Measurements from ENCODE around the gene RNF5.
A peak's percentile ranks its signal among the peaks of the same experiment; 100 is the strongest.
"Not testable (repeated sequence)": the region's sequence is repeated elsewhere in the genome, so short reads cannot be mapped to it uniquely, and the experiment has no call there.

RNF5 gene

DNA sequence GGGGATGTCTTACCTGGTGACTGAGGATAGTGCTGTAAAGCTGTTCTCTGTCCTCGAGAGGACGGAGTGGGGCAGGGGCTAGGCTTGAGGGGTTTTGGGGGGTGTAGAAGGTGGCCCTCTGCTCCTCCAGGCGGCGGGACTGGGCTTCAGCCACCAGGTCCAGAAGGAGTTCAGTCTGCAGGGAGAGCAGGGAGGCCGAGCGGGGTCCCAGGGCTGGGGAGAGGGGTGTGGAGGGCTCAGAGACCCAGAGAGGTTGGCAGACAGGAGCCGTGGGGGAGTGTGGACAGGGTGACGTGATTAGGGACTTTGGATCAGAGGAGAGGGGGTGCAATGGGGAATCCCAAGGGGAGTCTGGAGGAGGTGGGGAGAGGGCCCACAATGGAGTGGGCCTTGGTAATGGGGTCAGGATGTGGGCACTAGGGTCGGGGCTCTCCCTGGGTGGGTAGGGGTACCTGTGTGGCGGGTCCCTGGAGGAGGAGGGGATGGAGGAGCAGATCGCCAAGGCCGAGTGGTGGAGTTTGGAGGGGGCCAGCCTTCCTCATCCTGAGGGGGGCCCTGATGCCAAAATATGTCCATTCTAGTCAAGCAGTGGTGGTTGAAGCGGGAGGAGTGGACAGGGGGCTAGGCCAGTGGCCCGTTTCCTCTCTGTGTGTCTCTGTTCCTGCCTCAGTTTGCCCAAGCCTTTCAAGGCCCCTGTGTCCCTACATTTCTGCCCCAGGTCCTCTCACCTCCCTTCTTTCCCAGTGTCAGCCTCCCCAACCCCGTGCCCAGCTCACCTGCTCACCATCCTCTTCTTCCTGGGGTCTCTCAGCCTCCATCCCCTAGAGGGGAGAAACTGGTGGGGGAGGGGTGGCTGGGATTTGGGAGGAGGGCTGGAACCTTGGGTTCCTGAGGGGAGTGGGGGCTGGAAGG lies 13.7 kb downstream of the RNF5 start:
- Mint-ChIP-seq H3K27ac (peak overlapping the region; percentile 96 to 98), H3K9me3 (no peaks in the 10 kb centered on the region), H3K27me3 (no peaks in the 10 kb centered on the region), H3K4me3 (peak overlapping the region; percentile 95 to 99), H3K4me1 (ENCODE audit: low read depth in 2 of 2) (peaks cover 68 to 70% of the 10 kb centered on the region in 2 donors), H3K36me3 (ENCODE audit: insufficient read depth) (peaks cover 49% of the 10 kb centered on the region)
- ATAC-seq (replicated peaks) (no peak), DNase-seq (no peak)

DNA sequence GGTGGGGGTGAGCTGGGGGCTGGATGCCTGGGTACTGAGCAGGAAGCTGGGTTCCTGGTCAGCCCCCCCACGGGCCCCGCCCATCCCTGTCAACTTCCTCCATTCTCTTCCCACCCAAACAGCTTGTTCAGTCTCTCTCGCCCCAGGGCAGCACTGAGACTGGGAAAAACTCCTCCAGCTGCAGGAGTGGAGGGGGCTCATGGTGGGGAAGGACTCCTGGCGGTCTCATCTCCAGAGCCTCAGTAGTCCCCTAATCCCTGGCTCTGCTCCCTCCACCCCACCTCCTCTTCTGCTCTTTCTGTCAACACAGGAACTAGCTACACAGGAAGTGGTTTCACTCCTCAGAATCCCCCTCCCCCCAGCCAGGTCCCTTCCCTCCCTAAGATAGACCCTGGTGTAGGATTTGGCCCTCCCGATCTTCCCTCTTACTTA lies 14.4 kb downstream of the RNF5 start, which contains the start of gene GPSM3:
Gene GPSM3 (minus strand): TSS at position 36 of the 432 bp plus-strand sequence. CDS start 130 bp downstream, outside the sequence.
- peak within 1 kb of the TSS; percentile 95 to 99 for H3K4me3 Mint-ChIP-seq
- H3K4me1 Mint-ChIP-seq (ENCODE audit: low read depth in 2 of 2): peaks cover 64 to 65% of the 10 kb centered on the region in 2 donors
- peak within 1 kb of the TSS; percentile 96 to 98 for H3K27ac Mint-ChIP-seq
- ATAC-seq (replicated peaks) (no peak), DNase-seq (no peak)
- no peaks in the 10 kb centered on the region for H3K9me3 Mint-ChIP-seq
- H3K36me3 Mint-ChIP-seq (ENCODE audit: insufficient read depth): peaks cover 43% of the 10 kb centered on the region
- no peaks in the 10 kb centered on the region for H3K27me3 Mint-ChIP-seq

DNA sequence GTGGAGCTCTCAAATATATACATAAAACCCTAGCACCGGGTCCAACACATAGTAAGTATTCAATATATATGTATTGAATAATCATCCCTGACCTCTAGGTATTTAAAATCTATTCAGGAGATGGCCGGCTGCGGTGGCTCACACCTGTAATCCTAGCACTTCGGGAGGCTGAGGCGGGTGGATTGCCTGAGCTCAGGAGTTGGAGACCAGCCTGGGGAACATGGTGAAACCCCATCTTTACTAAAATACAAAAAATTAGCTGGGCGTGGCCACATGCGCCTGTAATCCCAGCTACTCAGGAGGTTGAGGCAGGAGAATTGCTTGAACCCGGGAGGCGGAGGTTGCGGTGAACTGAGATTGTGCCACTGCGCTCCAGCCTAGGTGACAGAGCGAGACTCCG lies 14.9 kb downstream of the RNF5 start:
- H3K9me3 Mint-ChIP-seq; H3K27me3 Mint-ChIP-seq; ATAC-seq (replicated peaks); DNase-seq: not testable (repeated sequence)
- peak overlapping the region; percentile 96 to 98 for H3K27ac Mint-ChIP-seq
- H3K36me3 Mint-ChIP-seq (ENCODE audit: insufficient read depth): peaks cover 43% of the 10 kb centered on the region
- H3K4me1 Mint-ChIP-seq (ENCODE audit: low read depth in 2 of 2): peaks cover 61 to 63% of the 10 kb centered on the region in 2 donors
- H3K4me3 Mint-ChIP-seq: peak overlapping the region; percentile 95 to 99

DNA sequence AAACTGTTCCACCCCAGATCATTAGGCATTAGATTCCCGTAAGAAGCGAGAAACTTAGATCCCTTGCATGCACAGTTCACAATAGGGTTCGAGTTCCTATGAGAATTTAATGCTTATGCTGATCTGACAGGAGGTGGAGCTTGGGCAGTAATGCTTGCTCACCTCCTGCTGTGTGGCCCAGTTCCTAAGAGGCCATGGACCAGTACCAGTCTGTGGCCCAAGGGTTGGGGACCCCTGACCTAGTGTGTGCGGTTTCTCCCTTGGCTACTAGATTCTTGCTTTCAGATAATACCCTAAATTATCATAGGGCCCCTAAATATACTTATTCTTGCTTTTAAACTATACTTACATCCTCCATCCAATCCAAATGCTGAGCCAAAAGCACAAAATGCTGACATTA lies 16.2 kb downstream of the RNF5 start:
- no peaks in the 10 kb centered on the region for H3K27me3 Mint-ChIP-seq
- DNase-seq (no peak), ATAC-seq (replicated peaks) (no peak)
- no peaks in the 10 kb centered on the region for H3K9me3 Mint-ChIP-seq
- peaks cover 50% of the 10 kb centered on the region in 2 donors for H3K4me1 Mint-ChIP-seq (ENCODE audit: low read depth in 2 of 2)
- peak overlapping the region in 1 of 2 donors; percentile 100 for H3K27ac Mint-ChIP-seq
- peaks cover 36% of the 10 kb centered on the region for H3K36me3 Mint-ChIP-seq (ENCODE audit: insufficient read depth)
- H3K4me3 Mint-ChIP-seq: peak overlapping the region; percentile 97 to 98

DNA sequence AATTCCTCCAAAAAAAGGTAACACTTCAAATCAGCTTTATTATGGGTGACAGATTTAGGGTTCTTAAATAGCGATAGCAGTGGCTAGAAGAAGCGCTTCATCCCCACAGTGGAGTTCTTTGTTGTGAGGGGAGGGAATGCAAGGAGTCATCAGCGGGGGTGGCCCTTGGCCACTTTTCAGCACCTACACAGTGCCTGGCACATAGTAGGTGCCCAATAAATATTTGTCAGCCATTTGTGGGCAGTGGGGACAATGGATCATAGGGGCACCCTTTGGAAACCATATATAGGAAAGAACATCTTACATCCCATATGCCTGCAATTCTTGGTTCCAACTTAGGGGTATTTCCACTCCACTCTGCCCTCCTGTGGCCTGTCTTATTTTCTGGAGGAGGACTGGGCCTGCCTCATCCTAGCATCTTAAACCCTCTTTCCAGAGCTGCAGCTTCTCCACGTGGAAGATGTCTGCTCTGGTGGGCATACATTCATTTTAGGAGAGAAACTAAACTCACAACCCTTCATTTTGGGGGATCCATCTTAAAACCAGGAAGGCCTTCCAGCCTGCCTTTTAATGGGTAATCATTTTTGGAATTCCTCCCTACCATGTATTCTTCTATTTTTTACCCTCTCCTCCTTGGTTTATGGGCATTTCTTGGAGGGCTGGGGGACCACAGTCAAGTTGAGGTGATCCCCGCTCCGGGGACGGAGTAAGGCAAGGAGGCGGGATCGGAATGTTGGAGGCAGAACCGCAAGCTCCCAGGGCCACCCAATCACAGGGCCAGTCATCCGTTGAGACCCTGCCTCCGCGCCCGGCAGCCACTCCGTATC lies 16.8 kb downstream of the RNF5 start:
- peak overlapping the region; percentile 99 to 100 for H3K27ac Mint-ChIP-seq
- H3K27me3 Mint-ChIP-seq: peaks cover 0 to 2% of the 10 kb centered on the region in 2 donors
- DNase-seq (peak in 1 of 3 experiments; percentile 42), ATAC-seq (replicated peaks) (no peak)
- no peaks in the 10 kb centered on the region for H3K9me3 Mint-ChIP-seq
- H3K36me3 Mint-ChIP-seq (ENCODE audit: insufficient read depth): peaks cover 33% of the 10 kb centered on the region
- peaks cover 49 to 50% of the 10 kb centered on the region in 2 donors for H3K4me1 Mint-ChIP-seq (ENCODE audit: low read depth in 2 of 2)
- peak overlapping the region; percentile 97 to 98 for H3K4me3 Mint-ChIP-seq

GRCh38 chr6:32195652-32195901 lies 17.4 kb downstream of the RNF5 start:
- DNase-seq: peak; percentile 97 to 100 (median 99)
- Mint-ChIP-seq H3K27ac (peak overlapping the region; percentile 99 to 100), H3K4me3 (peak overlapping the region; percentile 97 to 98), H3K9me3 (no peaks in the 10 kb centered on the region), H3K27me3 (peaks cover 0 to 7% of the 10 kb centered on the region in 2 donors), H3K4me1 (ENCODE audit: low read depth in 2 of 2) (peaks cover 45 to 47% of the 10 kb centered on the region in 2 donors), H3K36me3 (ENCODE audit: insufficient read depth) (peaks cover 27% of the 10 kb centered on the region)
- peak; percentile 76 for ATAC-seq (replicated peaks)

- peak; percentile 38 to 60 (median 43) for DNase-seq
These were observed 17.9 kb downstream of the RNF5 start for GRCh38 chr6:32195902-32196681.

GRCh38 chr6:32196682-32197616 lies 18.7 kb downstream of the RNF5 start:
- Mint-ChIP-seq H3K4me3 (peak overlapping the region; percentile 97 to 98), H3K36me3 (ENCODE audit: insufficient read depth) (peaks cover 19% of the 10 kb centered on the region), H3K27me3 (peaks cover 0 to 17% of the 10 kb centered on the region in 2 donors), H3K27ac (peak overlapping the region; percentile 99 to 100), H3K9me3 (no peaks in the 10 kb centered on the region), H3K4me1 (ENCODE audit: low read depth in 2 of 2) (peaks cover 35 to 36% of the 10 kb centered on the region in 2 donors)
- ATAC-seq (replicated peaks) (no peak), DNase-seq (no peak)

More at GRCh38 chr6:32195902-32196681, 17.9 kb downstream of the RNF5 start:
- Mint-ChIP-seq H3K4me3 (peak overlapping the region; percentile 97 to 98), H3K27ac (peak overlapping the region; percentile 99 to 100), H3K36me3 (ENCODE audit: insufficient read depth) (peaks cover 27% of the 10 kb centered on the region), H3K4me1 (ENCODE audit: low read depth in 2 of 2) (peaks cover 44% of the 10 kb centered on the region in 2 donors), H3K9me3 (no peaks in the 10 kb centered on the region), H3K27me3 (peaks cover 0 to 12% of the 10 kb centered on the region in 2 donors)
- ATAC-seq (replicated peaks): peak; percentile 82

DNA sequence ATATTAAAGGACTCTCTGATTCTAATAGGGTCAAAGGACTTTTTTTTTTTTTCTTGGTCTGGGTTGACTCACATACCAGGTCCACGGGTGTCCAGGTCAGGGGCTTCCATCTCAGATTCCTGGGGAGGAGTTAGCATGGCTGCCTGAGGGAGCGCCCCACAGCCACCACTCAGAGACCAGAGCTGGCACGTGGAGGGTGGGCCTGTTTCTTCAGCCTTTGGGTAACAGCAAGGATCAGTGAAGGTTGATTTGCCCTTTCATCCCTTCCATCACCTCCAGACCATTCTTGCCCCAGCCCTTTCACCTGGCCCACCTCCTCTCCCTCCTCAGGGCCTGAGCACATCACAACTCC lies 20.1 kb downstream of the RNF5 start:
- H3K36me3 Mint-ChIP-seq (ENCODE audit: insufficient read depth): peaks cover 15% of the 10 kb centered on the region
- H3K4me1 Mint-ChIP-seq (ENCODE audit: low read depth in 2 of 2): peaks cover 27 to 31% of the 10 kb centered on the region in 2 donors
- peaks cover 0 to 17% of the 10 kb centered on the region in 2 donors for H3K27me3 Mint-ChIP-seq
- H3K9me3 Mint-ChIP-seq: no peaks in the 10 kb centered on the region
- DNase-seq: no peak
- ATAC-seq (replicated peaks): no peak
- no peak overlapping the region for H3K4me3 Mint-ChIP-seq
- H3K27ac Mint-ChIP-seq: no peak overlapping the region

- H3K27me3 Mint-ChIP-seq: peaks cover 0 to 17% of the 10 kb centered on the region in 2 donors
- H3K36me3 Mint-ChIP-seq (ENCODE audit: insufficient read depth): peaks cover 15% of the 10 kb centered on the region
- H3K9me3 Mint-ChIP-seq: no peaks in the 10 kb centered on the region
- ATAC-seq (replicated peaks) (no peak), DNase-seq (no peak)
- peak overlapping the region in 1 of 2 donors; percentile 29 for H3K27ac Mint-ChIP-seq
- H3K4me1 Mint-ChIP-seq (ENCODE audit: low read depth in 2 of 2): peaks cover 22 to 25% of the 10 kb centered on the region in 2 donors
- H3K4me3 Mint-ChIP-seq: no peak overlapping the region
These were observed 20.7 kb downstream of the RNF5 start for GRCh38 chr6:32198866-32199265.

- H3K4me1 Mint-ChIP-seq (ENCODE audit: low read depth in 2 of 2): peaks cover 5 to 11% of the 10 kb centered on the region in 2 donors
- DNase-seq: no peak
- H3K4me3 Mint-ChIP-seq: no peak overlapping the region
- H3K27ac Mint-ChIP-seq: no peak overlapping the region
- ATAC-seq (replicated peaks): no peak
- H3K9me3 Mint-ChIP-seq: no peaks in the 10 kb centered on the region
- H3K36me3 Mint-ChIP-seq (ENCODE audit: insufficient read depth): peaks cover 12% of the 10 kb centered on the region
- H3K27me3 Mint-ChIP-seq: peaks cover 6 to 28% of the 10 kb centered on the region in 2 donors
These were observed 22.7 kb downstream of the RNF5 start for GRCh38 chr6:32200711-32201475.

Data from effector memory CD8-positive, alpha-beta T cell (primary cell).